Measurements from ENCODE around the gene SPHK1.

The SPHK1 gene

DNA sequence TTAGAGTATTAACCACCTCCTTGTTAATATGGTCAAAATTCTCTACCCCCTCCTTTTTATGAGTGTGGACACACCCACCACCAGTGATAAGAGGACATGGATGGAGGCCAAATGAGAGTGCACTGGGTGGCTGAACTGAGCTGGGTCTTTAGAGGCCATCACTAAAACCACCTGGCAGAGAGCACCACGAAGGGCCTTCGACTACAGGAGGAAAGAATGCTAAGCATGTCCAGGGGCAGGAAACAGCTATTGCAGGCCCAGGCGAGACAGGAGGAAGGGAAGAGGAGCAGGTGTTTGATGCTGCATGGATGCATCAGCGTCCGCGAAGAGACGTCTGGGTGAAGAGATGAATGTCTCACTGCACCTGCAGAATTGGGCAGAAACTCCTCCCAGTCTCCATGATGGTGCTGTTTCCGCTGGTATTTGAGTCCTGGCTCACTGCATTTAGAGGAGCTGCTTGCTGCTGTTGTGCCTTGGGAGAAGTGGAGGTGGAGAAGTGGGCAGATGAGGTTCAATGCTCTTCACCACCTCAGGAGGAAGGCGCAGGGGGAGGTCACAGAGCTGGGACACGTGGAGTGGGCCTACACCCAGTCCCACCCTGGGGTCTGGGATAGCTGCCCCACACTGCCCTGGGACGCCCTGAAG lies 33.2 kb downstream of the SPHK1 start:
- no peak for TF ChIP-seq POLR2AphosphoS5 (IDR thresholded peaks at IDR 0.05; ENCODE audit: low read depth, low read length)
- no peak for TF ChIP-seq FOXP2 (optimal IDR thresholded peaks at IDR 0.05; ENCODE audit: borderline replicate concordance, extremely low read depth, extremely low read length, insufficient read depth)
- no peak for TF ChIP-seq TAF1 (IDR thresholded peaks at IDR 0.05; ENCODE audit: borderline replicate concordance, insufficient read depth, low read length)
- TF ChIP-seq REST (IDR thresholded peaks at IDR 0.05; ENCODE audit: insufficient read depth in 1 of 2, low read depth in 2 of 2, low read length in 2 of 2), result no peak
- no peak for TF ChIP-seq SIN3A (IDR thresholded peaks at IDR 0.05; ENCODE audit: borderline replicate concordance, insufficient read depth, low read length)

GRCh38 chr17:76419576-76420260 lies 35.3 kb downstream of the SPHK1 start:
- TF ChIP-seq REST (IDR thresholded peaks at IDR 0.05; ENCODE audit: insufficient read depth in 1 of 2, low read depth in 2 of 2, low read length in 2 of 2) (no peak), SIN3A (IDR thresholded peaks at IDR 0.05; ENCODE audit: borderline replicate concordance, insufficient read depth, low read length) (no peak), FOXP2 (optimal IDR thresholded peaks at IDR 0.05; ENCODE audit: borderline replicate concordance, extremely low read depth, extremely low read length, insufficient read depth) (no peak), POLR2AphosphoS5 (IDR thresholded peaks at IDR 0.05; ENCODE audit: low read depth, low read length) (no peak), TAF1 (IDR thresholded peaks at IDR 0.05; ENCODE audit: borderline replicate concordance, insufficient read depth, low read length) (no peak)

- TF ChIP-seq SIN3A (IDR thresholded peaks at IDR 0.05; ENCODE audit: borderline replicate concordance, insufficient read depth, low read length) (no peak), POLR2AphosphoS5 (IDR thresholded peaks at IDR 0.05; ENCODE audit: low read depth, low read length) (no peak), FOXP2 (optimal IDR thresholded peaks at IDR 0.05; ENCODE audit: borderline replicate concordance, extremely low read depth, extremely low read length, insufficient read depth) (no peak), REST (IDR thresholded peaks at IDR 0.05; ENCODE audit: insufficient read depth in 1 of 2, low read depth in 2 of 2, low read length in 2 of 2) (no peak), TAF1 (IDR thresholded peaks at IDR 0.05; ENCODE audit: borderline replicate concordance, insufficient read depth, low read length) (no peak)
Observed at GRCh38 chr17:76420356-76421043, 36.1 kb downstream of the SPHK1 start.

DNA sequence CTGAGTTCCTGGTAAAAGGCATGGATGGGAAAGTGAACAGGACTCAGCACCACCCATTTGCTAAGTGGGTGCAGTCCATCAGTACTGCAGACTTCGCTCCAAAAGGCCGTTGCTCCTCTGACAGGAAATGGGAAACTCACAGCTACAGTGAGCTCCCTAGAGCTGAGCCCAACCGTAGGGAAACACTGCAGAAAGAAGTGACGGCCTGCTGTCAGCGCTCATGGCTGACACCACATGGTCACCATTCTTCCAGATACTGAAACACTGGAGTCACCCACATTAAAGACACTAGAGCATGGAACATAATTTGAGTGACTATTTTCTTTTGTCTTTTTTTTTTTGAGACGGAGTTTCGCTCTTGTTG lies 36.6 kb downstream of the SPHK1 start:
- TF ChIP-seq FOXP2 (optimal IDR thresholded peaks at IDR 0.05; ENCODE audit: borderline replicate concordance, extremely low read depth, extremely low read length, insufficient read depth), result no peak
- no peak for TF ChIP-seq POLR2AphosphoS5 (IDR thresholded peaks at IDR 0.05; ENCODE audit: low read depth, low read length)
- TF ChIP-seq REST (IDR thresholded peaks at IDR 0.05; ENCODE audit: insufficient read depth in 1 of 2, low read depth in 2 of 2, low read length in 2 of 2), result no peak

Measured in PFSK-1 (cell line).